HCEC 1CT (cell line): ENCODE results near the gene PREX1.
A peak's percentile ranks its signal among the peaks of the same experiment; 100 is the strongest.
"Not testable (repeated sequence)": the region's sequence is repeated elsewhere in the genome, so short reads cannot be mapped to it uniquely, and the experiment has no call there.

ENCODE experiments used
- DNase-seq: peaks from one replicate; pipeline ENCODE4 v3.0.0-alpha.2; 2017

Gene PREX1

DNA sequence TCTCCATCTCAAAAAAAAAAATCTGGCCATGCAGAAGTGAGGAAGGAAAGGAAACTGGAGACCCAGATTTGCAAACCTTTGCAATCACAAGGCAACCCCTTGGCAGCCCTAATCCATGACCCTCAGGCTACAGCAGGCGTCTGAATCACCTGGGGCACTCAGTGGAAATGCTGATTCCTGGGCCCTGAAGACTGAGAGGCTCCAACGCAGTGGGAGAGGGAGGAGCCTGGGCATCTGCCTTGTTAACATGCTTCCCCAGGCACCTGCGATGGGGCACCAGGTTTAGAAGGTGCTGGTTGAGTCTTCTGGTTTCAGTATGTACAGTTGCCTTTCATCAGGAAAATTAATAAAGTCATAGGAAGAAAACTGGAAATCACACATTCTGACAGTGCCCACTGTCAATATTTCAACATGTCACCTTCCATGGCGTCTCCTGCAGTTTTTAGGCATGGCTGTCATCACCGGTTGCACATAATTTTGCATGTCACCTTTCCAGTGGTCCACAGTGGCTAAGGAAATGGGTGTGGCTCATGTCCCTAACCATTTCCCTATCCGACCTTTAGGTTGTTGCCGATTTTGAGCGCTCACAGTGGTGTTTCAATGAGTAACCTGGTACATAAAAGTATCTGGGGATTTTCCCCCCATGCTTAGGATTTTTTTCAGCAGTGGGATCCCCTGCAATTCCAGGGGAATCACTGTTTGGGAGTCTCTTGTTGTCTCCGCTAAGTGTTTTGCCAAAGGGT is 56.9 kb downstream of the PREX1 start:
- no peak for DNase-seq

DNA sequence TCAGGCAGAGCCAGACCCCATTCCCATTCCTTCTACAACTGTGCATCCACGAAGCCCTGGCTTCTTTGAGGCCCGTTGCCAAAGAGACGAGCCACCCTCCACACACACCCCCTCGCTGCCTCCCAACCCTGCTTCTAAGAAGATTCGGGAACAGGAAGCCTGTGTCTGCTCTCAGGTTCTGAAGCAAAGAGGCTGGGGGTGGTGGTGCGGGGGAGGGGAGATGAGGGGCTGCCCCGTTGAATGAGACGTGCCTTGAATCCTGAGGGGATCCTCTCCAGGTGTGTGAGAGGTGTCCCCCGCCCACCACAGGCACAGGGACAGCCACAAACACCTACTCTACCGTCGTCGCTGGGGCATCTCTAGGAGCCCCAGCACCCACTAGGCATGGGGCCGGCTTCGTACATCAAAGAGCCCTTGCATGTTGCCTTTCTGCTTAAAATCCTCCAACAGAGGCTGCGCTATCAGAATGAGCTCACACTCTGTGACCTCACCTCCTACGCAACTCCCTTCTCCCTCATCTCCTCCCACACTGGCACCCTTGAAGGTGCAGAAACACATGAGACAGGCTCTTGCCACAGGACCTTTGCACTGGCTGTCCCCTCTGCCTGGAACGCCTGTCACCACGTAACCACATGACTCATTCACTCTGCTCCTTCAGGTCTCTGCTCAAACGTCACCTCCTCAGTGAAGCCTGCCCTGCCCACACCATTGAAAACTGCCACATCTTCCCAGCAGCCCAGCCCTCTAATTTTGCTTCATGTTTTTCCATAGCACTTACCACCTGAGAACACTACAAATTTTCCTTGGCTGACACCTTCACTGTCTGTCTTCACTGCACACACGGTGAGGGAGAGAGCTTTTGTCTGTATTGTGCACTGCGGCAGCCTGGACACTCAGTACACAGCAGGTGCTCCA is 58.5 kb downstream of the PREX1 start:
- DNase-seq, result no peak

GRCh38 chr20:48766961-48767960 is 60.5 kb downstream of the PREX1 start:
- DNase-seq, result no peak

DNA sequence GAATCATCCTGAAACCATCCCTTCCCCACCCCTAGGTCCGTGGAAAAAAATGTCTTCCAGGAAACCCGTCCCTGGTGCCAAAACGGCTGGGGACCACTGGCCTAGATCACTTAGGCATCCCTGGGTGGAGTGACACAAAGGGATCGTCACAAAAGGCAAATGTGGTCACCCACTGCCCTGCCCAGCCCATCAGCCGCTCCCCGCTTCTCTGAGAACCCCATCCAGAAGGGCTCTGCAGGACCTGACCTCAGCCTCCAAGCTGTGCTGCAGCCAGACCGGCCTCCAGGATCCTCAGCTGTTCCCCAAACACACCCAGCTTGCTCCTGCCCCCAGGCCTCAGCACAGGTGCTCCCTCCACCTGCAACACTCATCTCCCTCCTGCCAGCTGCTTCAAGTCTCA is 61.6 kb downstream of the PREX1 start:
- DNase-seq, result no peak

DNA sequence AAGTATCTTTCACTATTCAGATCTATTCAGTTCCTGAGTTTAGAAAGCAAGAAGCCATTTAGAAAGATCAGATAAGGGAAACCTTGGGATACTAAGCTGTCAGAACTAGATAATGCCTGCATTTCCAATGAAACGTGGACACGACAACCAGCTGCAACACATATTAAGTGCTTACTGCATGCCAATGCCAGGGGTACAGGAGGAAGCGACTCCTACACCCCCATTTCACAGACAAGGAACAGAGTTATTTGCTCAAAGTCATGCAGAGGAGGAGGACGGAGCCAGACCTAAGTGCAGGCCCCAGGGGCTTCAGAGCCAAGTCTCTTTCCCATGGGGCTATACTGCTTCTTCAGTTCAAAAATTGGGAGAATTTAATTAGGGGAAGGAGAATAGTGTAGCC is 62.4 kb downstream of the PREX1 start:
- DNase-seq, result no peak

- no peak for DNase-seq
Measured at GRCh38 chr20:48763216-48763914, 64.4 kb downstream of the PREX1 start.

DNA sequence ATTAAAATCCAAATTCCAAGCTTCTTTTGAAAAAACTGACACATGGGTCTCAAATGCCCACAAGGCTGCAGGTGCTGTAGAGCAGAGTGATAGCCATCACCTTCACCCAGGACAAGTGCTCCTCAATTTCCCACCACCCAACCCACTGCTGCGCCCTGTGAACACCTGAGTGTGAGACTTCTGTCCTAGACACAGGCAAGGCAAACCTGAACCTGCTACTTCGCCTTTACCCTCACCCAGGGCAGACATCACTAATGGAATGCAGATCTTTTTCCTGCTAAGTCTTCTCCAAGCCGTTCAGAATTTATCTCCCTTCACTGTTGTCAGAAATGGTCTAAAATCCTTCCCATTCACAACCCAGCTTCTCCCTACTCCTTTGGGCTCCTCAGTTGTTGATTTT is 65.9 kb downstream of the PREX1 start:
- DNase-seq, result no peak

- no peak for DNase-seq
Measured at GRCh38 chr20:48761023-48761785, 66.6 kb downstream of the PREX1 start.

DNA sequence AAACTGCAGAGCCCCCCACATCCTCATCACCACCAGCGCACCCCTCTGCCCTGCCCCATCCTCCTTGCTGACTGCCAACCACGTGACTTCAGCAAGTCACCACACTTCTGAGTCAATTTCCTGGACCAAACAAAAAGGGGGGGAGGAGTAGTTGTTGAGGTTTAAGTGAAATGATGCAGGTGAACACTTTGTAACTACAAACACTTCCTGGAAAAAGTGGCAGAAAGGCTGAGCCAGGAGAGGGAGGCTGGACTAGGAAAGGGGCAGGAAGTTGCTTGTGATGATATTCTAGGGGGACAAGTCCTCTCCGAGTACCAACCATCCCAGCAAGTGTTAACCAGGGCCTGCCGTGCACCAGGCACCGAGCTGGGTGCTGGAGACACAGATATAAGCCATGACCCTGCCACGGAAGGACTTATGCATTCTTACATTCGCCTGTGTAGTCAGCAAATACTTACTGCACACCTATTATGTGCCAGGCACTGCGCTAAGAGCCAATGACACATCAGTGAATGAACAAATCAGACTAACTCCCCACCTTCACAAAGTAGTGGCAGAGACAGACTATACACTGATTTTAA is 67.3 kb downstream of the PREX1 start:
- DNase-seq, result peak; percentile 47

DNA sequence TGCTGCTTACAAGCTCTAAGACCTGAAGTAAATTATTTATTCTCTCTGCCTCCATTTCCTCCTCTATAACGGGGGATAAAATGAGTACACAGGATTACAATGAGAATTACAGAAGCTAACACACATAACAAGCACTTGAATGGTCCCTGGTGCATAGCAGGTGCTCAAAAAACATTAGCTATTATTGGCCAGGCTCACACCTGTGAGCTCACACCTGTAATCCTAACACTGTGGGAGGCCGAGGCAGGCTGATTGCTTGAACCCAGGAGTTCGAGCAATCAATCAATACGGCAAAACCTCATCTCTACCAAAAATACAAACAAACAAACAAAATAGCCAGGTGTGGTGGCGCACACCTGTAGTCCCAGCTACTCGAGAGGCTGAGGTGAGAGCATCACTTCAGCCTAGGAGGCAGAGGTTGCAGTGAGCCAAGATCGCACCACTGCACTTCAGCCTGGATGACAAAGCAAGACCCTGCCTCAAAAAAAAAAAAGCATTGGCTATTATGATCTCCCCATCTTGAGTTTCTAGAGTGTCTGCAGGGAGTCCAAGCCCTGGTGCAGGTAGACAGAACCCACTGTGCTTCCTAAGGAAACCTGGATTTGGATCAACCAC is 68.1 kb downstream of the PREX1 start:
- DNase-seq, result no peak

DNA sequence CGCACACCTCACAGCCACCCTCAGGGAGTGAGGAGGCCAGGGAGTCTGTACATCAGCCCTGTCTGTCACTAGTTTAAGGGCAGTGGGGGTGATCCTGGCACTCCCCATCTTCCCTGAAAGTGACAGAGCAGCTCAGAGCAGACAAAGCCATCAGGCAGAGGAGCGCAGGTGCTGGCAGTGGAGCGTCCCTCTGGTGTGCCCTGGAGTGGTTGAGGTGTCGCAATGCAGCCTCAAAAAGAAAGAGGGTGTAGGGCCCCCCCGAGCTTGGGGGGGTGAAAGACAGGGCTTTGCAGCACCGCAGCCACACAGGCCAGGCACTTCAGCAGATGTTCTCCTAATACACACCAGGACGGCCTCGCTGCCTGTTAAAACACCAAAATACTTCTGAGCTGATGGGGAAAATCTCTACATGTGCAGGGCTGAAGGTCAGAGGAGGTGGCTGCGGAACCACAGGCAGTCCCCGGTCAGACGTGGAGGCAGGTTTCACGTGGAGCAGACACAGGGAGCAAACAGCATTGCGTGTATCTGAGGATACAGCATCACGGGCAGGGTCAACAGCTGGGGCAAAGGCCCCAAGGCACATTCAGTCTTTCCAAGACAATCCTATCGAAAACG is 69.5 kb downstream of the PREX1 start:
- no peak for DNase-seq

GRCh38 chr20:48756774-48757173 is 71.0 kb downstream of the PREX1 start:
- not testable (repeated sequence) for DNase-seq

- DNase-seq, result no peak
Measured at GRCh38 chr20:48754292-48754691, 73.5 kb downstream of the PREX1 start.

DNA sequence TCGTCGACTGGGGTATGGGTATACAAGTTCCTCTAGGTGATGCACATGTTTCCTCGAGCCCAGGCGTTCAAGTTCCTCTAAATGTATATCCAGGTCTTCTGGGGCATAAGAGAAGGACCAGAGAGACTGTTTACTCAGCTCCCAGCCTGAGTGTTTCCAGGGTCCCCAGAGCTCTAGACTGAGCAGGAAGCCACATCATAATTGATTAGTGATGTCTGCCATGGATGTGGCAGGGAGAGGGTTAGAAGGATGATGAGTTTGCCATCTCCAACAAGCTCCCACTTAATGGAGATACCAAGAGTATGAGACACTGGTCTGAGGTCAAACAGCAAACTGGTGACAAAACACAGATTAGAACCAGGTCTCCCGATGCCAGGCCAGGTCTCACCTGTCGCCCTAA is 74.8 kb downstream of the PREX1 start:
- no peak for DNase-seq

- DNase-seq, result no peak
Measured at GRCh38 chr20:48751871-48752270, 75.9 kb downstream of the PREX1 start.

- no peak for DNase-seq
Measured at GRCh38 chr20:48750941-48751635, 76.7 kb downstream of the PREX1 start.

GRCh38 chr20:48750376-48750775 is 77.4 kb downstream of the PREX1 start:
- DNase-seq, result no peak

DNA sequence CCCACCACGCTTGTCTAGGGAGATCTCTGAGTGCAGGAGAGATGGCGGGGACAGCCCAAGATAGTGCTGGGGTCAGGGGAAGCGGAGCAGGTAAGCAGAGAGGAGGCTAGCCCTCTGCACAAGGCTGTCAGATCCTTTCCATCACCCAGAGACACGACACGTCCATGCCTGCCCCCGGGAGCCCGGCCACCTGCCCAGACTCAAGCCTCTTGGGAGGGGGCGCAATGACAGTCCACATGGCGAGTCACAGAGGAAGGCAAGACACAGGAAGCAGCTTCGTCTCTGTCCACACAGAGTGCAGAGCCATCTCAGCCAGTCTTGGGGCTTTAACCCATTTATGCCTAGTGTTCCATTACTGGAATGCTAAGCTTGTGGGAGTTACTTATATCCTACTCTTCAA is 78.4 kb downstream of the PREX1 start:
- no peak for DNase-seq

GRCh38 chr20:48748556-48748955 is 79.2 kb downstream of the PREX1 start:
- no peak for DNase-seq
